Spinal cord (tissue), 10 donors: Measurements from ENCODE around the gene DCK. TPM values are rescaled to one million over a fixed set of nuclear protein-coding genes. Genes with fewer than 3 reads are reported as not detected.

Source experiments
- DNase-seq, 6 donors: peaks; one replicate each; pipeline versions ENCODE4 v3.0.0 to v3.0.0-alpha.2; 2013 to 2015; ENCODE audit warnings: low spot score in 6 of 6, low read depth in 4 of 6
- H3K27ac ChIP-seq: one replicate; pipeline ENCODE4 v1.5.1; 2013; ENCODE audit warnings: low read depth, low read length, control low read depth
- H3K27me3 ChIP-seq: one replicate; pipeline ENCODE4 v1.6.1; 2013; ENCODE audit warnings: low read length; ENCODE audit not compliant: control insufficient read depth, insufficient read depth
- H3K36me3 ChIP-seq: one replicate; pipeline ENCODE4 v1.6.1; 2013; ENCODE audit warnings: low read length; ENCODE audit not compliant: control insufficient read depth, insufficient read depth
- H3K4me1 ChIP-seq: one replicate; pipeline ENCODE4 v1.6.1; 2013; ENCODE audit warnings: low read length; ENCODE audit not compliant: control insufficient read depth, insufficient read depth
- H3K4me3 ChIP-seq: one replicate; pipeline ENCODE4 v1.5.1; 2013; ENCODE audit warnings: low read depth, low read length, control low read depth
- H3K9me3 ChIP-seq: one replicate; pipeline ENCODE4 v1.6.1; 2013; ENCODE audit warnings: low read length; ENCODE audit not compliant: control insufficient read depth, insufficient read depth
- WGBS: methylation state at CpG from one replicate; pipeline ENCODE4 v1.1.5; 2013; ENCODE audit warnings: missing lambda C conversion rate; ENCODE audit not compliant: insufficient coverage; 5-methylcytosine and 5-hydroxymethylcytosine counted together
- polyA plus RNA-seq, 2 donors: library from polyadenylated mRNA; unstranded; fragments of 120-200 nt; gene quantifications; one replicate each; pipeline ENCODE4 v1.2.1, GENCODE V29; 2013; ENCODE audit not compliant: insufficient read length in 2 of 2
- total RNA-seq, 2 donors: library from RNA; depleted of rRNA in 1 of 2; stranded (reverse); fragments of 120-200 nt in 1 of 2; fragments of >200 nt in 1 of 2; gene quantifications; one replicate each; pipeline versions ENCODE4 v1.2.3 to v1.2.4, GENCODE V29; 2013 to 2014
- donor health status: healthy.

Gene DCK
- total and polyA plus RNA-seq, 4 donors, result 22.6 to 65.6 (median 50.1) TPM

DNA sequence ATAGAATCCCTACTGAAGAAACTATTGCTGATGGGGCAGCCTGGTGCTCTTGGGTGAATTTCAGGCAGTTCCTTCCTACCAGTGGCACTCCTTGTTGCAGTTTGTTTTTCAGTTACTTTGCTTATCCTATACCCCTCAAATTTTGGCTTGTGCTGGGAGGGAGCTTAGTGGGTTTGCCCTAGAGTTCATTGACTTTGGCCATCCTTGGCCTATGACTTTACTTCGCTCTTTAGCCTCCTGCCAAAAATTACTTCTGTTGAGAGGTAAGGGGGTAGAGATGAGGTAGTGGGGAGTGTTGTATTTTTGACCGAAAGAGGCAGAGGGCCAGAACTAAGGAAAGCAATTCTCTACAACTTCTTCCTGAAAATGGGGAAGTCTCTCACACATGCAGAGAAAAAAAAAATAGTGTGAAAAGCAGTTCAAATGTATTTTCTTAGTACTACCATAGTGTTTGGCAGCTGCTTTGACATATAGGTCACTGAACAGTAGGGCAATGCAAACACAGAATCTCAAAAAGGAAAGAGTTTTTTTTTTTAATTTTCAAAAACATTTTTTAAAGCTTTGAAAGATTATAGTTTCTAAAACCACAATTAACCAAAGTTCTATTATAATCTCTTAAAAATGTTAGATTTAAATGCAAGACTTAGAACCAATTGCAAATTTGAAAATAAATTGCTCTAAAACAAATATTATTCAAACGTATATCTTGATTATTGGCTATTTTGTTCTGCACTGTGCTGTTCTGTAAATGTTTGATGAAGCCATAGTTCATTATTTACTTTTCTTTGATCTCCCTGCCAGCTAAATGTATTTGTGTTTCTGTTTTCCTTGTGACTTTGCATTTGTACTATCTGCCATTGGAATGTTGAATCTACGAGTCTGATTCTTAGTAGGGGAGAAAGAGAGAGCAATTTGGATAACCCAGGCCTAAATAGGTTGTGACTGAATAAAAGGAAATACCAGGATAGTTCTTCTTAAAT is 73.6 kb downstream of the DCK start:
- no peaks in the 10 kb centered on the region for H3K27me3 ChIP-seq
- no peaks in the 10 kb centered on the region for H3K4me1 ChIP-seq
- no peaks in the 10 kb centered on the region for H3K36me3 ChIP-seq
- no peak overlapping the region for H3K27ac ChIP-seq
- 91% methylated on average over 2 of the region's 4 CpGs for WGBS
- no peaks in the 10 kb centered on the region for H3K9me3 ChIP-seq
- no peak for DNase-seq
- H3K4me3 ChIP-seq, result no peak overlapping the region

DNA sequence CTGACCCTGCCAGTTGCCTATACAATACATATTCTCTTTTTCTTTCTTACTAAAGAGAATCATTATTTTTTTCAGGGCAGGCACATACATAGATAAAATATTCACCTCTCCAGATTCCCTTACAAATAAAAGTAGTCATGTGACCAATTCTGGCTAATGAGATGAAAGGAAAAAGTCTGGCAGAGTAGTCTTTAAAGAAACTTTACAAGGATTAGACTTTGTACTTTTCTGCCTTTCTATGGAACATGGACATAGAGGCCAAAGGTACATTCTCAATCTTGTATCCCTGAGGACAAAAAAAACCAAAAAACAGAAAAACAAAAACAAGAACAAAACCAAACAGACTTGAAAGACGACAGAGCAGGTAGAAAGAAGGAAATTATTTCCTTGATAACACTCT is 75.6 kb downstream of the DCK start:
- Histone ChIP-seq H3K36me3 (no peaks in the 10 kb centered on the region), H3K4me1 (no peaks in the 10 kb centered on the region), H3K4me3 (no peak overlapping the region), H3K9me3 (no peaks in the 10 kb centered on the region), H3K27me3 (no peaks in the 10 kb centered on the region), H3K27ac (no peak overlapping the region)
- no CpG with 5 or more reads among the region's 1 CpG for WGBS
- DNase-seq, result no peak

DNA sequence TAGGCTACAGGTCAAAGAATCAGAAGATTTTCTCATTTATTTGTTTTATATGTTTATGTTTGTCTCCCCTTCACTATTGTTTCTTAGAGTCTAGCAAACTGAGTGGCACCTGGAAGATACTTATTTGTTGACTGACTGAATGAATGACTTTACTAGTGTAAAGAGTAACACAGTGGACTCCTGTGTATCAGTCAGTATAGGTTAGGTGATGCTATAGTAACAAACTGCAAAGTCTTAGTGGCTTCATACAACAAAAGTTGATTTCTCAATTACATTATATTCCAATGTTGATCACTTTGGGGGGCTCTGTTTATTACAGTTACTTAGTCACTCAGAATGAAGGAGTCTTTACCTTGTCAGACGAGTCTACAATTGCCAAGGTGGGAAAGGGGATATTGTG is 76.6 kb downstream of the DCK start:
- DNase-seq, result no peak
- Histone ChIP-seq H3K4me3 (no peak overlapping the region), H3K9me3 (no peaks in the 10 kb centered on the region), H3K27me3 (no peaks in the 10 kb centered on the region), H3K4me1 (no peaks in the 10 kb centered on the region), H3K27ac (no peak overlapping the region), H3K36me3 (no peaks in the 10 kb centered on the region)
- WGBS, result no CpG with 5 or more reads among the region's 1 CpG

DNA sequence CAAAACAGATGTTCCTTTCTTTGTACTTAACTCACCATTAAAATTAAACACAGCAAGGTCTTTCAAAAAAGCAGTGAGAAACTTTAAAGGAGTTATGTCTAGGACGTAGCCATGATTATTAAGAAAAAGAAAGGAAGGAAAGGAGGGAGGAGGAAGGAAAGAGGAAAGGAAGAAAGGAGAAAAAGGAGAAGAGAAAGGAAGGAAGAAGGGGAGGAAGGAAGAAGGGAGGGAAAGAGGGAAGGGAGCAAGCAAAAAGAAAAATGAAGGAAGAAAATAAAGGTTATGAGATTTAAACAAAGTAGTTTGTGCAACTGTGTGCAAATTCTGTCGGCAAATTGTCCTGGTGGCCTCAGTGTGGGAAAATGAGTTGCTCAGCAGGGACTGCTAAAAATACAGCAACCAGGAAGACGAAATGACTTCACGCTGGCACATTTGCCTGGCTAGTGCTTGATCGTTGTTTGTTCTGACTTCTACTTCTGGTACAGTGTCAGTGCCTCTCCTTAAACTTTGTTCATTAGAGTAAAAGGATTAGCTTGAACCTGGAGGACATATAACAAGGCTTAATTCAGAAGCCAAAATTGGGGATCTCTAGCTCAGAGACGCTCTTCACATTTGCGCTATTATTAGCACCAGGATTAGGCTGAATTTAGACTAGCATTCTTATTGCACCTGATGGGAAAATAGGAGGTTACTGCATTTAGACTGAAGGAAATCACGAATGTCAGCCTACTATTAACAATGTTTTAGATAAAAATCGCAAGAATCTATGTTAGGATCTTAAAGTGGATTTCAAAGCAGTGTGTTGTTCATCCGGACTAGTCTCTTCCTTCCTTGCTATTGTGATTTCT is 81.2 kb downstream of the DCK start:
- no peaks in the 10 kb centered on the region for H3K4me1 ChIP-seq
- peak in 3 of 6 donors; percentile 2 to 41 (median 34) for DNase-seq
- H3K27ac ChIP-seq, result no peak overlapping the region
- no peaks in the 10 kb centered on the region for H3K9me3 ChIP-seq
- 11% methylated on average over 5 of the region's 10 CpGs for WGBS
- H3K4me3 ChIP-seq, result no peak overlapping the region
- H3K27me3 ChIP-seq, result no peaks in the 10 kb centered on the region
- no peaks in the 10 kb centered on the region for H3K36me3 ChIP-seq

Other genes starting within 250 kb of the DCK start
- gene GRSF1, start 153.8 kb upstream of the DCK start, total RNA-seq, result 10 to 100 TPM; 71.8 to 73.9 TPM
- 100 to 1,000 TPM in 1 of 2 donors, 10 to 100 TPM in 1; 93.5 to 100 TPM for gene GRSF1, start 153.8 kb upstream of the DCK start, polyA plus RNA-seq
- 10 to 100 TPM; 13.3 to 36.0 TPM for gene MOB1B, start 91.3 kb upstream of the DCK start, total RNA-seq
- gene MOB1B, start 91.3 kb upstream of the DCK start, polyA plus RNA-seq, result 10 to 100 TPM; 19.3 to 32.2 TPM